NT2/D1 (cell line): Measurements from ENCODE around the gene AMN.

Experiments
- SUZ12 ChIP-seq: IDR thresholded peaks from 2 replicates; pipeline ENCODE4 v1.6.1; 2011; ENCODE audit not compliant: insufficient read length, insufficient read depth; ENCODE audit errors: extremely low read depth
- YY1 ChIP-seq: IDR thresholded peaks from 2 replicates; pipeline ENCODE4 v1.6.1; 2011; ENCODE audit not compliant: insufficient read length, insufficient read depth
- ZNF274 ChIP-seq: IDR thresholded peaks from 2 replicates; pipeline ENCODE4 v1.6.1; 2011; ENCODE audit warnings: mild to moderate bottlenecking, low read depth, low read length

DNA sequence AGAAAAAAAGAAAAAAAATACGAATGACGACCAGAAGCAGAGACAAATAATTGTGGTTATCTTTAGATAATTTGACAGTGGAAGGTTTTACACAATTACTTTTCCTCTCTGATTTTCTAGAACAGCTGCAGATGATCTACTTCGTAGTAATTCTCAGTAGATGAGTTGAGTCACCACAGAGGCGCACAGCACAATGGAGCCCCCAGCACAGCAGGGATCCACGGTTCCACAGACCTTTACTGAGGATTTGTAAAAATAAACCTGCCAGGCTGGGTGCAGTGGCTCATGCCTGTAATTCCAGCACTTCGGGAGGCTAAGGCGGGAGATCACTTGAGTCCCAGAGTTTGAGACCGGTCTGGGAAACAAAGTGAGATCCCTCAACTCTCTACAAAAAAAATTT, 29.3 kb downstream of the AMN start:
- TF ChIP-seq ZNF274 (no peak), YY1 (no peak), SUZ12 (no peak)
